ENCODE measurements around the gene TBX19.
A peak's percentile ranks its signal among the peaks of the same experiment; 100 is the strongest.

TBX19 gene

DNA sequence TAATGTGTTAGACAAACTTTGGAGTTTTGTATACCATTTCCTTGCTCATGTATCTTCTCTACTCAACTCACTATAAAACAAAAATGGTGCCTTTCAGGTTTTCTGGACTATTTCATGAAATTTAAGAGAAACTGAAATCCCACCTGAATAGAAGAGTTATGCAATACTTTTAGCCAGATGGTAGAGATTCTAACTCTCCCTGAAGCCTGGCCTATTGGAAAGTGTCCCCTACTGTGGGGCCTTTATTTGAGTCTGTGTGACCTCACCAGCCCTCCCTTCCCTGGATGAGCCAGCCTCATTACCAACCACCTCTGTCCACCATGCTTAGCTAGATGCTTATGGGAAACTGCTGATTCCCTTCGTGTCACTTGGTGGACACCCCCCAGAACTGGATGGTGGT is 35.5 kb downstream of the TBX19 start:
- in situ Hi-C loops (cut with MboI; ENCODE audit: low pct_unique_long_range_greater_than_20kb, low sequenced_read_pairs, unreplicated experiment) = no loop called here
- TF ChIP-seq, protein P1, sequence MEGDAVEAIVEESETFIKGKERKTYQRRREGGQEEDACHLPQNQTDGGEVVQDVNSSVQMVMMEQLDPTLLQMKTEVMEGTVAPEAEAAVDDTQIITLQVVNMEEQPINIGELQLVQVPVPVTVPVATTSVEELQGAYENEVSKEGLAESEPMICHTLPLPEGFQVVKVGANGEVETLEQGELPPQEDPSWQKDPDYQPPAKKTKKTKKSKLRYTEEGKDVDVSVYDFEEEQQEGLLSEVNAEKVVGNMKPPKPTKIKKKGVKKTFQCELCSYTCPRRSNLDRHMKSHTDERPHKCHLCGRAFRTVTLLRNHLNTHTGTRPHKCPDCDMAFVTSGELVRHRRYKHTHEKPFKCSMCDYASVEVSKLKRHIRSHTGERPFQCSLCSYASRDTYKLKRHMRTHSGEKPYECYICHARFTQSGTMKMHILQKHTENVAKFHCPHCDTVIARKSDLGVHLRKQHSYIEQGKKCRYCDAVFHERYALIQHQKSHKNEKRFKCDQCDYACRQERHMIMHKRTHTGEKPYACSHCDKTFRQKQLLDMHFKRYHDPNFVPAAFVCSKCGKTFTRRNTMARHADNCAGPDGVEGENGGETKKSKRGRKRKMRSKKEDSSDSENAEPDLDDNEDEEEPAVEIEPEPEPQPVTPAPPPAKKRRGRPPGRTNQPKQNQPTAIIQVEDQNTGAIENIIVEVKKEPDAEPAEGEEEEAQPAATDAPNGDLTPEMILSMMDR (IDR thresholded peaks at IDR 0.05; ENCODE audit: extremely low read depth, insufficient read depth, missing control alignments) = no peak
- DNase-seq (ENCODE audit: low spot score) = no peak

DNA sequence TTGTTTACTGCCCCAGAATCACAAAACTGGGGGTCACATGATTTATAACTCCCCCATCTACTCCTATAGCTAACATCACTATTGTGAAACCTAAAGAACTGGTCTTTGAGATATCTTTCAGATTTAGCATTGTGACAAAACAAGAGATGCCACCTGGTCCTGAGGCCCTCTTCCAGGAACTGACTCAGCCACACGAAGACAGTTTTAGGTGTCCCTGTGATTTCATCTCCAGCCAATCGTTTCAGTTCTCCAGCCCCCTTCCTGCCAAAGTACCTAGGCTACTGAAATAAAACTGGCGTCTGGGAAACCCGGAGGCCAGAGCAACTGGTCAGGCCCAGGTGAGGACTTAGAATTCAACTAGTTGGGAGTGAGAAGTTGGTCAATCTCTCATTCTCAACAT is 36.6 kb downstream of the TBX19 start:
- no peak for DNase-seq (ENCODE audit: low spot score)
- TF ChIP-seq, protein P1 (IDR thresholded peaks at IDR 0.05; ENCODE audit: extremely low read depth, insufficient read depth, missing control alignments) = no peak
- in situ Hi-C loops (cut with MboI; ENCODE audit: low pct_unique_long_range_greater_than_20kb, low sequenced_read_pairs, unreplicated experiment) = no loop called here

DNA sequence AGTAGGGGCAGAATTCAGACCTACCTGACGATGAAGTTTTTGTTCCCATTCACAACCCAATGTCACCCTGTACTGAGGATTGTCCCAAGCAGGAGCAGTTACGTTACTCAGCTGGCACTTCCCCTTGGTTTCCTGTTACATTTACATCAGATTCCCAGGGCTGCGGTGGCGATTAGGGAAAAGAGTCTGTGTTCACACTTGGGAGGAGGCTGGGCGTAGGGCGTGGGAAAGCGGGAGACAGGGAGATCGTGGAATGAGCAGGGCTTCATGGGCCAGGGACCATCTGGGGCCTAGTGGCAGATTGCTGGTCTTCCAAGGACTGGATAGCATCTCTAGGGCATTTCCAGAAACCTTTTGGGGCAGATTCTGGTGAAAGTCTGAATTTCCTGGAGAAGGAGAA is 39.0 kb downstream of the TBX19 start:
- TF ChIP-seq, protein P1 (IDR thresholded peaks at IDR 0.05; ENCODE audit: extremely low read depth, insufficient read depth, missing control alignments) = no peak
- no peak for DNase-seq (ENCODE audit: low spot score)
- in situ Hi-C loops (cut with MboI; ENCODE audit: low pct_unique_long_range_greater_than_20kb, low sequenced_read_pairs, unreplicated experiment) = no loop called here

DNA sequence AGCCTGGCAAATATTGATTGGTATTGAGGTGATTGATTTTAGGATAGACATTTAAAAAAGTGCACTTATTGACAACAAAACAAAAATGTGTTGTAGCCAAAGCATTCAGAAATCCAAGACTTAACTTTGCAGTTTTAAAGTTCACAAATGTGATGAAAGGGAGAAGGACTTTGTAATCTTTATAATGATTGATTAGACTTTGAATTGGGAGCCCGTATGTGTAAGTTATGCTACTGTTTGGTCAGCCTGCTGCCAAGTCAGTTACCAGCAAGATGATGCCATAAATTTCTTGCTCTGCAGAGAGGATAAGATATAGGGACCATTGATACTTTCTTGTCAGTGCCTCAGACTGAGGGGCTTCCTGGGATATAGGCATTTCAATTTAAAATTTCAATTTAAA is 39.5 kb downstream of the TBX19 start:
- TF ChIP-seq, protein P1 (IDR thresholded peaks at IDR 0.05; ENCODE audit: extremely low read depth, insufficient read depth, missing control alignments) = no peak
- in situ Hi-C loops (cut with MboI; ENCODE audit: low pct_unique_long_range_greater_than_20kb, low sequenced_read_pairs, unreplicated experiment) = no loop called here
- DNase-seq (ENCODE audit: low spot score) = no peak

DNA sequence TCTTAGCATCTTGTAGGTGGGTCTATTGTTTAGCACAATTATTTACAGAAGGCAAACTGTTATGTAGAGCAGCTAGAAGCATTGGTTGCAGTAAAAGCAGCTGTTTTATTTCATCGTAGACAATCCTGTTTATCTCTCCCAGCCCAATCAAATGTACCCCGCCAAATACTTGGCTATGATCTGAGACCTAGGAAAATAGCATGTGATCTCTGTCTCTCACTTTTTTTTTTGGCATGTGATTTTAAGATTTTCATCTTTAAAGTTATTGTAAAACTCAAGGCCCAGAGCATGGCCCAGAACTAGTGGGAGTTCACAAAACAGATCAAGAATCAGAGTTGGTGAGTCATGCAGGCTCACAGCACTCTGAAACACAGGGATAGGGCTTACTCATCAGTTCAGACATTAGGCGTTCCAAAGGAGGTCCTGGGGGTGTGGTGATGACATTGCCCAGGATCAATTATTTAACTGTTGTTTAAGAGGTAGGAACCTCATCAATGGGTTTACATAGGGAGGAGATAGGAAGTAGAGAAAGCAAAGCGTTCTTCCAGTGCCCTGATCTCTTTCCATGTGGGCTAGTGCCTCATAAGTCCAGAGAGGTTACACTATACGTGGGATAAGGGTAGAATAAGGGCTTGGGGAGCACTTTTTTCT is 40.2 kb downstream of the TBX19 start:
- TF ChIP-seq, protein P1 (IDR thresholded peaks at IDR 0.05; ENCODE audit: extremely low read depth, insufficient read depth, missing control alignments) = no peak
- DNase-seq (ENCODE audit: low spot score) = no peak
- in situ Hi-C loops (cut with MboI; ENCODE audit: low pct_unique_long_range_greater_than_20kb, low sequenced_read_pairs, unreplicated experiment) = no loop called here

DNA sequence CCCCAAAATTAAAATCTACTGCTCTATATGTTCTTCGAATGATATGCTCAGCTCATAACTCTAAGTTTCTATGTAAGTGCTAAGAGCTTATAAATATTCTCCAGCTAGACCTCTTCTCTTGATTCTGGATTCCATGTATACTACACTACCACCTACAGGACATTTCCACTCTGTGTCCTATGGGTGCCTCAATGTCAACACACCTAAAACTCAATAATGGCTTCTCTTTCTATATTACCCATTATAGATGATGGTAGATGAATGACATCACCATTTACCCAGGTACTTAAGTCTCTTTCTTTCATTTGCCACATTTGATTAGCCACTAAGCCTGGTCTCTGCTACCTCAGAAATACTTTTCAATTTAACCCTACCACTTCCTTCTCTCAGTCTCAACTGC is 41.3 kb downstream of the TBX19 start:
- in situ Hi-C loops (cut with MboI; ENCODE audit: low pct_unique_long_range_greater_than_20kb, low sequenced_read_pairs, unreplicated experiment) = no loop called here
- TF ChIP-seq, protein P1 (IDR thresholded peaks at IDR 0.05; ENCODE audit: extremely low read depth, insufficient read depth, missing control alignments) = peak; percentile 46
- peak; percentile 34 for DNase-seq (ENCODE audit: low spot score)

Measured in GM13977 (cell line).